Upper lobe of left lung (tissue), 6 donors: ENCODE results near the gene PTGDR. TPM values are rescaled to one million over a fixed set of nuclear protein-coding genes. Genes with fewer than 3 reads are reported as not detected.

Source experiments
- ATAC-seq, 2 donors: fragments of 200-7000 bp; cut with Tn5 transposase; one replicate each; pipeline ENCODE4 v1.9.1; 2022; ENCODE audit warnings: mild to moderate bottlenecking in 2 of 2, moderate library complexity in 2 of 2; ENCODE audit not compliant: low FRiP score in 2 of 2
- DNase-seq, 2 donors: peaks; one replicate each; pipeline ENCODE4 v3.0.0-alpha.2; 2019 to 2020
- H3K27ac ChIP-seq, 4 donors: fragments of 200-600 bp; sonication (generic); one replicate each; pipeline ENCODE4 v1.5.1; 2016 to 2019
- H3K27me3 ChIP-seq, 4 donors: fragments of 200-600 bp; sonication (generic); one replicate each; pipeline ENCODE4 v1.5.1; 2017 to 2019
- H3K36me3 ChIP-seq, 4 donors: fragments of 200-600 bp; sonication (generic); one replicate each; pipeline ENCODE4 v1.5.1; 2016 to 2019
- H3K4me1 ChIP-seq, 4 donors: fragments of 200-600 bp; sonication (generic); one replicate each; pipeline ENCODE4 v1.5.1; 2018 to 2019
- H3K4me3 ChIP-seq, 4 donors: fragments of 200-600 bp; sonication (generic); one replicate each; pipeline ENCODE4 v1.5.1; 2017 to 2019; ENCODE audit warnings: mild to moderate bottlenecking in 2 of 4, moderate library complexity in 1 of 4
- H3K9me3 ChIP-seq, 4 donors: fragments of 200-600 bp; sonication (generic); one replicate each; pipeline ENCODE4 v1.5.1; 2018 to 2019
- CTCF ChIP-seq, 6 experiments: fragments of 450-650 bp in 4 of 6; fragments of 200-600 bp in 2 of 6; sonication (generic) in 2 of 6; IDR thresholded peaks; one replicate each; pipeline ENCODE4 v1.5.1; 2016 to 2019; ENCODE audit warnings: antibody characterized with exemption in 6 of 6
- EP300 ChIP-seq, 4 donors: sonication (generic); formaldehyde crosslinking; IDR thresholded peaks; one replicate each; pipeline ENCODE4 v1.5.1; 2017; ENCODE audit warnings: antibody characterized with exemption in 4 of 4, control low read depth in 2 of 4
- POLR2A ChIP-seq, 4 donors: fragments of 450-650 bp; IDR thresholded peaks; one replicate each; pipeline ENCODE4 v1.5.1; 2016 to 2017; ENCODE audit warnings: antibody characterized with exemption in 4 of 4, mild to moderate bottlenecking in 2 of 4
- POLR2AphosphoS5 ChIP-seq, 2 donors: sonication (generic); formaldehyde crosslinking; IDR thresholded peaks; one replicate each; pipeline ENCODE4 v1.5.1; 2017; ENCODE audit warnings: antibody characterized with exemption in 2 of 2
- WGBS, 2 donors: methylation state at CpG; one replicate each; pipeline ENCODE4 v1.1.5; 2017 to 2018; 5-methylcytosine and 5-hydroxymethylcytosine counted together
- total RNA-seq, 6 donors: library from RNA; depleted of rRNA in 4 of 6; stranded (reverse); fragments of >200 nt in 4 of 6; gene quantifications; one replicate each; pipeline versions ENCODE4 v1.1.0 to v1.2.1, GENCODE V29; 2016 to 2021
- donor health status: DM: no; HTN: no; CAD: no; lungs with moderate emphysema.
- donor health status: DM: no; HTN: yes; CAD: no; lungs with severe emphysema.

PTGDR gene
- total RNA-seq, 6 donors from 2014 or later, result 1.0 to 3.0 (median 1.7) TPM

GRCh38 chr14:52310541-52310940, 43.0 kb downstream of the PTGDR start:
- TF ChIP-seq EP300 (IDR thresholded peaks at IDR 0.05) (no peak), POLR2AphosphoS5 (IDR thresholded peaks at IDR 0.05) (no peak), CTCF (IDR thresholded peaks at IDR 0.05) (no peak), POLR2A (IDR thresholded peaks at IDR 0.05) (no peak)
- Histone ChIP-seq H3K4me1 (peaks cover 13 to 30% (median 25%) of the 10 kb centered on the region in 4 donors), H3K27me3 (no peaks in the 10 kb centered on the region), H3K27ac (no peak overlapping the region), H3K9me3 (no peaks in the 10 kb centered on the region), H3K4me3 (no peak overlapping the region), H3K36me3 (no peaks in the 10 kb centered on the region)
- ATAC-seq (no peak), DNase-seq (no peak)
- 67 to 74% methylated on average over 3 of the region's 3 CpGs for WGBS, 2 donors

- TF ChIP-seq CTCF (IDR thresholded peaks at IDR 0.05), result no peak
- TF ChIP-seq EP300 (IDR thresholded peaks at IDR 0.05), result no peak
- TF ChIP-seq POLR2A (IDR thresholded peaks at IDR 0.05), result no peak
- no peak for TF ChIP-seq POLR2AphosphoS5 (IDR thresholded peaks at IDR 0.05)
- Histone ChIP-seq H3K4me3 (peak overlapping the region in 3 of 4 donors; percentile 52 to 61 (median 61)), H3K36me3 (no peaks in the 10 kb centered on the region), H3K27me3 (no peaks in the 10 kb centered on the region), H3K27ac (peak overlapping the region; percentile 81 to 85 (median 84)), H3K9me3 (no peaks in the 10 kb centered on the region), H3K4me1 (peaks cover 13 to 30% (median 25%) of the 10 kb centered on the region in 4 donors)
- DNase-seq, result no peak
- 61 to 64% methylated on average over 5 of the region's 5 CpGs for WGBS, 2 donors
- peak in 1 of 2 donors; percentile 26 for ATAC-seq
These were observed 45.4 kb downstream of the PTGDR start for GRCh38 chr14:52312931-52313355.

- peak overlapping the region; percentile 52 to 63 (median 61) for H3K4me3 ChIP-seq
- peak overlapping the region; percentile 81 to 85 (median 84) for H3K27ac ChIP-seq
- H3K4me1 ChIP-seq, result peaks cover 13 to 30% (median 25%) of the 10 kb centered on the region in 4 donors
- no peak for DNase-seq
- H3K9me3 ChIP-seq, result no peaks in the 10 kb centered on the region
- H3K27me3 ChIP-seq, result no peaks in the 10 kb centered on the region
- no peaks in the 10 kb centered on the region for H3K36me3 ChIP-seq
- no peak for TF ChIP-seq POLR2A (IDR thresholded peaks at IDR 0.05)
- TF ChIP-seq POLR2AphosphoS5 (IDR thresholded peaks at IDR 0.05), result no peak
- TF ChIP-seq CTCF (IDR thresholded peaks at IDR 0.05), result no peak
- TF ChIP-seq EP300 (IDR thresholded peaks at IDR 0.05), result no peak
- no peak for ATAC-seq
- WGBS, 2 donors, result 17 to 37% methylated on average over 10 of the region's 10 CpGs
These were observed 46.0 kb downstream of the PTGDR start for GRCh38 chr14:52313462-52313861.

GRCh38 chr14:52313903-52314594, 46.6 kb downstream of the PTGDR start, which contains the start of gene PTGER2:
PTGER2 (plus strand) TSS chr14:52314312; CDS start chr14:52314549, 237 bp downstream.
- Histone ChIP-seq H3K27ac (peak within 1 kb of the TSS; percentile 81 to 85 (median 84)), H3K27me3 (no peaks in the 10 kb centered on the region), H3K4me3 (peak within 1 kb of the TSS; percentile 52 to 63 (median 61)), H3K4me1 (peaks cover 13 to 30% (median 25%) of the 10 kb centered on the region in 4 donors), H3K36me3 (no peaks in the 10 kb centered on the region), H3K9me3 (no peaks in the 10 kb centered on the region)
- TF ChIP-seq EP300 (IDR thresholded peaks at IDR 0.05), result no peak
- TF ChIP-seq POLR2A (IDR thresholded peaks at IDR 0.05), result peak in 3 of 4 donors; percentile 62 to 92 (median 62)
- TF ChIP-seq POLR2AphosphoS5 (IDR thresholded peaks at IDR 0.05), result peak; percentile 70 to 74
- TF ChIP-seq CTCF (IDR thresholded peaks at IDR 0.05), result peak in 1 of 6 experiments; percentile 8
- peak; percentile 87 to 93 for ATAC-seq
- WGBS, 2 donors, result 0 to 1% methylated on average over 16 to 53 of the region's 73 CpGs
- peak; percentile 94 to 97 for DNase-seq
